Body of pancreas (tissue), 4 donors: ENCODE measurements around the gene DGKG. TPM values are rescaled to one million over a fixed set of nuclear protein-coding genes. Genes with fewer than 3 reads are reported as not detected.
A peak's percentile ranks its signal among the peaks of the same experiment; 100 is the strongest.

Experiments
- ATAC-seq: fragments of 150-250 bp; one replicate; pipeline ENCODE4 v1.9.1; 2016
- DNase-seq, 4 donors: peaks; one replicate each; pipeline ENCODE4 v3.0.0-alpha.2; 2019
- H3K27ac ChIP-seq, 4 donors: fragments of 200-600 bp; sonication (generic); 1 replicate in 3 of 4; 2 replicates in 1 of 4; pipeline versions ENCODE4 v1.5.1 to v1.6.1; 2016 to 2019; ENCODE audit warnings: mild to moderate bottlenecking in 1 of 4, mixed read lengths in 1 of 4, moderate library complexity in 1 of 4
- H3K27me3 ChIP-seq, 2 donors: fragments of 200-600 bp; sonication (generic); one replicate each; pipeline ENCODE4 v1.6.0; 2016; ENCODE audit warnings: mild to moderate bottlenecking in 1 of 2
- H3K36me3 ChIP-seq, 2 donors: fragments of 200-600 bp; sonication (generic); replicated peaks in 1 of 2; 2 replicates each; pipeline ENCODE4 v1.5.1; 2016; ENCODE audit warnings: low read depth in 2 of 2; ENCODE audit not compliant: insufficient read depth in 1 of 2
- H3K4me1 ChIP-seq: fragments of 200-600 bp; sonication (generic); one replicate; pipeline ENCODE4 v1.6.0; 2016
- H3K4me3 ChIP-seq, 2 donors: fragments of 200-600 bp; sonication (generic); 1 replicate in 1 of 2; 2 replicates in 1 of 2; pipeline ENCODE4 v1.5.1; 2016 to 2019
- H3K9me3 ChIP-seq, 3 donors: fragments of 200-600 bp; sonication (generic); 1 replicate in 2 of 3; 2 replicates in 1 of 3; pipeline ENCODE4 v1.5.1; 2016
- POLR2A ChIP-seq, 3 donors: fragments of 450-650 bp; IDR thresholded peaks; one replicate each; pipeline ENCODE4 v1.6.1; 2016; ENCODE audit warnings: antibody characterized with exemption in 3 of 3, mild to moderate bottlenecking in 2 of 3
- WGBS, 2 donors: methylation state at CpG; one replicate each; pipeline ENCODE4 v1.1.5; 2017; 5-methylcytosine and 5-hydroxymethylcytosine counted together
- intact Hi-C: fragments of 100-400 bp; cut with DNase I; formaldehyde crosslinking; loops from one replicate; pipeline ENCODE4 v1.15.1; 2023
- total RNA-seq, 2 donors: library from RNA; depleted of rRNA; stranded (reverse); fragments of >200 nt; gene quantifications; one replicate each; pipeline ENCODE4 v1.1.0, GENCODE V29; 2016
- TF ChIP-seq, protein P1 (sequence below), 7 experiments: fragments of 450-650 bp in 4 of 7; fragments of 200-600 bp in 3 of 7; sonication (generic) in 3 of 7; IDR thresholded peaks; one replicate each; pipeline ENCODE4 v1.5.1; 2016 to 2019; ENCODE audit warnings: antibody characterized with exemption in 7 of 7

DGKG gene
- total RNA-seq, 2 donors from 2014 or later: 0.78 to 16.2 TPM

DNA sequence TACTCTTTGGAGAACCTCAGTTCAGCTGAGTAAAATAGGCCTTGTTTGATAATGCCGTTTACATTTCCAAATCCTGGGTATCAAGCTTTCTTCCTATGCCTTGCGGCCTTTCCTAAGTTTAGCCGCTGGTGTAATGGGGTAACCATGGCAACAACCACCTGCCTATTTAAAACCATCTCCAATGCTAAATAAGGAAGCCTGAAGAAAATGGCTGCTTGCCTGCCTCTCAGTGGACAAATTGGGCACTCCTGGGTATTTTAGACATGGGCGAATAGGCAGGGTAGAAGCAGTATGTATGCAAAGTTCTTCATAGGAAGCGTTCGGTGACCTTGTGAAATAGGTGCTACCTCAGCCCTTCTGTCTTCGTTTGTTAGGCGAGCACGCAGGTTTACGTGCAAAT is 122.7 kb downstream of the DGKG start:
- H3K27ac ChIP-seq: no peak overlapping the region
- H3K27me3 ChIP-seq: no peaks in the 10 kb centered on the region
- H3K36me3 ChIP-seq: no peaks in the 10 kb centered on the region
- no peak for TF ChIP-seq POLR2A (IDR thresholded peaks at IDR 0.05)
- TF ChIP-seq, protein P1, sequence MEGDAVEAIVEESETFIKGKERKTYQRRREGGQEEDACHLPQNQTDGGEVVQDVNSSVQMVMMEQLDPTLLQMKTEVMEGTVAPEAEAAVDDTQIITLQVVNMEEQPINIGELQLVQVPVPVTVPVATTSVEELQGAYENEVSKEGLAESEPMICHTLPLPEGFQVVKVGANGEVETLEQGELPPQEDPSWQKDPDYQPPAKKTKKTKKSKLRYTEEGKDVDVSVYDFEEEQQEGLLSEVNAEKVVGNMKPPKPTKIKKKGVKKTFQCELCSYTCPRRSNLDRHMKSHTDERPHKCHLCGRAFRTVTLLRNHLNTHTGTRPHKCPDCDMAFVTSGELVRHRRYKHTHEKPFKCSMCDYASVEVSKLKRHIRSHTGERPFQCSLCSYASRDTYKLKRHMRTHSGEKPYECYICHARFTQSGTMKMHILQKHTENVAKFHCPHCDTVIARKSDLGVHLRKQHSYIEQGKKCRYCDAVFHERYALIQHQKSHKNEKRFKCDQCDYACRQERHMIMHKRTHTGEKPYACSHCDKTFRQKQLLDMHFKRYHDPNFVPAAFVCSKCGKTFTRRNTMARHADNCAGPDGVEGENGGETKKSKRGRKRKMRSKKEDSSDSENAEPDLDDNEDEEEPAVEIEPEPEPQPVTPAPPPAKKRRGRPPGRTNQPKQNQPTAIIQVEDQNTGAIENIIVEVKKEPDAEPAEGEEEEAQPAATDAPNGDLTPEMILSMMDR (IDR thresholded peaks at IDR 0.05): peak in 2 of 7 experiments; percentile 8 to 9
- DNase-seq: peak in 3 of 4 donors; percentile 17 to 42 (median 26)
- ATAC-seq: no peak
- peaks cover 14% of the 10 kb centered on the region for H3K4me1 ChIP-seq
- no peaks in the 10 kb centered on the region for H3K9me3 ChIP-seq
- H3K4me3 ChIP-seq: no peak overlapping the region
- intact Hi-C loops: no loop called here
- 75 to 84% methylated on average over 10 of the region's 10 CpGs for WGBS, 2 donors

GRCh38 chr3:186237915-186238314 is 124.1 kb downstream of the DGKG start:
- no peak overlapping the region for H3K27ac ChIP-seq
- H3K9me3 ChIP-seq: no peaks in the 10 kb centered on the region
- no peak for DNase-seq
- TF ChIP-seq, protein P1 (IDR thresholded peaks at IDR 0.05): no peak
- TF ChIP-seq POLR2A (IDR thresholded peaks at IDR 0.05): no peak
- ATAC-seq: no peak
- WGBS, 2 donors: 84 to 90% methylated on average over 2 of the region's 2 CpGs
- H3K4me3 ChIP-seq: no peak overlapping the region
- H3K36me3 ChIP-seq: no peaks in the 10 kb centered on the region
- peaks cover 14% of the 10 kb centered on the region for H3K4me1 ChIP-seq
- H3K27me3 ChIP-seq: no peaks in the 10 kb centered on the region
- intact Hi-C loops: no loop called here

GRCh38 chr3:186236357-186237020 is 125.5 kb downstream of the DGKG start:
- 84 to 85% methylated on average over 6 of the region's 6 CpGs for WGBS, 2 donors
- Histone ChIP-seq H3K4me1 (no peaks in the 10 kb centered on the region), H3K27me3 (no peaks in the 10 kb centered on the region), H3K9me3 (no peaks in the 10 kb centered on the region), H3K36me3 (no peaks in the 10 kb centered on the region), H3K27ac (no peak overlapping the region), H3K4me3 (no peak overlapping the region)
- ATAC-seq: no peak
- TF ChIP-seq, protein P1 (IDR thresholded peaks at IDR 0.05): no peak
- no peak for TF ChIP-seq POLR2A (IDR thresholded peaks at IDR 0.05)
- no peak for DNase-seq
- intact Hi-C loops: no loop called here

DNA sequence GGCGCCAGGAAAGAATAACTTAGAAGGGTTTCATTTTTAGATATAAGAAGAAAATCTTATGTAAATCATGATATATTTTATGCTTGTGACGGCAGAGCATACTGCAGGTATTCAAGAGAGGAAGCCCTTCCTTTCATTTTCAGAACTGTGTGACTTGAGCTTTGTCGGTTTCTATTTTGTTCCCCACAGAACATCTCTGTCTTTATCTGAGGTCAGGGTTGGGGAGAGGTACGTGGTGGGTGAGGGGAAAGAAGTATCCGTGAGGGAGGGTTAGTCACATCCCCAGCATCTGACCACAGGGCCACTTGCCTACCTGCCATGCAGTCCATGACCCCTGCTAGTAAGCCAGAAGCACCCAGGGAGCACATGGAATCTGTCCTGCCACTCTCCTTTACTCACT is 126.5 kb downstream of the DGKG start:
- WGBS, 2 donors: 73 to 84% methylated on average over 5 of the region's 5 CpGs
- no peak overlapping the region for H3K4me3 ChIP-seq
- no peak for ATAC-seq
- H3K4me1 ChIP-seq: no peaks in the 10 kb centered on the region
- no peaks in the 10 kb centered on the region for H3K9me3 ChIP-seq
- TF ChIP-seq POLR2A (IDR thresholded peaks at IDR 0.05): no peak
- TF ChIP-seq, protein P1 (IDR thresholded peaks at IDR 0.05): no peak
- intact Hi-C loops: no loop called here
- no peaks in the 10 kb centered on the region for H3K27me3 ChIP-seq
- no peak for DNase-seq
- no peaks in the 10 kb centered on the region for H3K36me3 ChIP-seq
- H3K27ac ChIP-seq: no peak overlapping the region

DNA sequence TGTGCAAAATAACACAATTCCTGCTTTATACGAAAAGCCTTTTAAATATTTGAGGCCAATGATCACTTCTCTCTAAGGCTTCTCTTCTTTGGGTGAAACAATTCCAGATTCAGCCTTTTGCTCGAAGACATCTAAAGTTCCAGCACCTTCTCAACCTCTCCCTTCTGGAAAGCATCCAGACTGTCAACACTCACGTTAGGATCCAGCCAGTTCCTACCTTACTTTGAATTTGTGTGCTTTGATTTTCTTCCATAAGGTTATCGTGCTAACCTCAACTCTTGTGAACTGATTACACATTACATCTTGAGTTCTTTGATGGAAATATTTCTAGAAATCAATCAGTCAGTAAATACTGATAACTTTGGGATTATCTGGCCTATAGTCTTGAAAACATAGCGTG is 127.9 kb downstream of the DGKG start:
- H3K27ac ChIP-seq: no peak overlapping the region
- no peak for ATAC-seq
- TF ChIP-seq, protein P1 (IDR thresholded peaks at IDR 0.05): no peak
- TF ChIP-seq POLR2A (IDR thresholded peaks at IDR 0.05): no peak
- H3K27me3 ChIP-seq: no peaks in the 10 kb centered on the region
- no peak for DNase-seq
- no peaks in the 10 kb centered on the region for H3K9me3 ChIP-seq
- intact Hi-C loops: no loop called here
- WGBS, 2 donors: 41 to 45% methylated on average over 5 of the region's 5 CpGs
- no peak overlapping the region for H3K4me3 ChIP-seq
- no peaks in the 10 kb centered on the region for H3K36me3 ChIP-seq
- H3K4me1 ChIP-seq: no peaks in the 10 kb centered on the region
